OCI-LY3 (cell line): ENCODE results near the gene TRIM47.

Experiments
- CTCF ChIP-seq: fragments of 200-600, 300-600 bp; sonication (generic); IDR thresholded peaks from 2 replicates; pipeline ENCODE4 v1.5.1; 2014; ENCODE audit warnings: antibody characterized with exemption, low read length, low read depth
- EZH2phosphoT487 ChIP-seq: fragments of 200-600 bp; shearing (Covaris generic); IDR thresholded peaks from 2 replicates; pipeline ENCODE4 v1.6.1; 2018; ENCODE audit warnings: antibody characterized with exemption, mixed run types, low read depth

GRCh38 chr17:75901727-75902126, 23.3 kb upstream of the TRIM47 start:
- no peak for TF ChIP-seq CTCF
- no peak for TF ChIP-seq EZH2phosphoT487
